Measurements from ENCODE around the gene KRT13.
A peak's percentile ranks its signal among the peaks of the same experiment; 100 is the strongest.

KRT13 gene

DNA sequence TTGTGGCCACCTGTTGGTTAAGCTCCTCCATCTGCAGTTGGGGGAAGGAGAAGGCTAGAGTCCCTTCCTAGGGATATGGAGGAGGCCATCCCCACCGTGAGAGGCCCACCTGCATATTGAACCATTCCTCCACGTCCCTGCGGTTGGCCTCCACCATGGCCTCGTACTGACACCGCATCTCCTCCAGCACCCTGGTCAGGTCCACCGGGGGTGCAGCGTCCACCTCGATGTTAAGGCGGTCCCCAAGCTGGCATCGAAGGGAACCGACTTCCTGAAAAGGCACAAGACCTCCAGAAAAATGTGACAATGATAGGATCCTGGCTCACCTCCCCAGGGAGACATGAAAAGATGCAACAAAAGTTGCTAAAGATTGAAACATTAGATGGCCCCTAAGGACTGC, 41.2 kb downstream of the KRT13 start:
- no peak for DNase-seq

DNA sequence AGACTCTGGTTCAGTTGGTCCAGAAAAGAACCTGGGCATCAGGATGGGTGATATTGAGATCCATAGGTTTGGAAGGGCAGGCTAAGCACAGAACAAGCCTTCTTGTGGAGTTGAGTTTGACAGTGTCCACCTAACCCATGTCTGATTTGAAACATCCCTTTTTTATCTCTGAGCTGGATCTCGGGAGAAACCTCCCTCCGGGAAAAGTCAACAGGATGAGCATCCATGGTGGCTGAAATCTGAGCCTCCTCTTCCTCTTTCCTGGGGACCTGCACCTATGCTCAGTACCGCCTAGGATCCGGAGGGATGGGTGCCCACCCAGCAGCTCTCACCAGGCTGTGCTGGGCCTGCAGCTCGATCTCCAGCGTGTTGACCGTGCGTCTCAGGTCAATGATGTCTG, 41.7 kb downstream of the KRT13 start:
- DNase-seq: no peak

DNA sequence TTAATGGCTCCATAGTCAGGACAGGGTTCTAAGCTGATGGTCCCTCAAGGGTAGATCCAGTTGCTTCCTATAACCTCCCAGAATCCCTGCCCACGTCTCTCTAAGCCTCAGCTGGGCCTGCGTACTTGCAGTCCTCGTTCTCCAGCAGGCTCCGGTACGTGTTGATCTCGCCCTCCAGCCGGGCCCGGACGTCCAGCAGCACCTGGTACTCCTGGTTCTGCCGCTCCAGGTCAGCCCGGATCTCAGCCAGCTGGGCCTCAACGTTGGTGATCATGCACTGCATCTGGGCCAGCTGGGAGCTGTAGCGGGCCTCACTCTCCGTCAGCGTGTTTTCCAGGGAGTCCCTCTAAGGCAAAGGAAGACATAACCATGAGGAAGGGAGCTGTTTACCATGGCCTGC, 42.7 kb downstream of the KRT13 start:
- no peak for DNase-seq

DNA sequence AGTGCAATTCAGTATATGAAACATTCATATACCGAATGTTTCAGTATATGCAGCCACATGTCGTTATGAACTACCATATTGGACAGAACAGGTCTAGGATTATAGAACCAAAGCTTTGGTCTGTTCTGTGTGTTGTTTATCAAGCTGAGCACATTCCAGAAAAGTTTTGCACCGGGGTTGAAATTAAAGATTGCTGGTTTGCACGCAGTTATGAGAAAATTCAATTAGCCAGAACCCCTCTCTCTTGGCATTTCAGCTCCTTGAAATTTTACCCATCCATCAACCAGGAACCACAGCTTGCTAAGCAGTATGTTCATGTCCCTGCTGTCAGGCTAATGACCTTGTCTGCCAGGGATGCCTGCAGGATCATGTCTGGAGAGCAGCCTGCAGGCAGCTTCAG, 47.7 kb downstream of the KRT13 start:
- no peak for DNase-seq

DNA sequence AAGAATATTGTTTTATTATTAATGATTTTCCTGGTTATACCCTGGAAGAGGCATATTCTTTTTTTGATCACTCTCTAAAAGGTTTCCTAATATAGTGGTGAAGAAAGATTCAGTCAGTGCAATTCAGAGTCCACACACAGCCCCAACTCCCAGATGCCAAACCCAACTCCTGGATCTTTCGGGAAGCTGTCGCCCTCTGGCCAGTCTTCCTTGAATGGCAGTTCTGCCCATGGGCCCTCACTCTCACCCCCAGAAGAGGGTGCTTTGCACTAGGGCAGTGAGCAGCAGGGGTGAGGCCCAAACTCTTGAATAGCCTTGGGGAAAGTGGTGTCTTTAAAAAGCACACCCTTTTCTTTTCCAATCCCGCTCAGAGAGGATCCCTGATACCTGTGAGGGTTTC, 49.2 kb downstream of the KRT13 start:
- DNase-seq: no peak

DNA sequence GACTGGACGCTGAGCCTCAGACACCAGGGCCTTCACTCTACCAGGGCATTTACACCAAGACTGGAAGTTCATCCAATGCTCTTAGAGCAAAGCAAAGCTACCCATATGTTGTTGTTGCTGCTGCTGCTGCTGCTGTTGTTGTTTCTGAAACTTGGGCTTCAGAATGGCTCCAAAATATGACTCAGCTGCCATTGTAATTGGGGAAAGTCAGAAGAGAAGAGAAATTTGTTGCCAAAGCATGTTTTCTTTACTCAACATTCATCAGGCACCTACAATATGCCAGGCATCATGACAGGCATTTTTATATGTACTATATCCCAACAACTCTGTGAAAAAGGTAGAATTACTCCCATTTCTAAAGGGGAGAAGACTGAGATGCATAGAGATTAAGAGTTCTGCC, 50.2 kb downstream of the KRT13 start:
- no peak for DNase-seq

DNA sequence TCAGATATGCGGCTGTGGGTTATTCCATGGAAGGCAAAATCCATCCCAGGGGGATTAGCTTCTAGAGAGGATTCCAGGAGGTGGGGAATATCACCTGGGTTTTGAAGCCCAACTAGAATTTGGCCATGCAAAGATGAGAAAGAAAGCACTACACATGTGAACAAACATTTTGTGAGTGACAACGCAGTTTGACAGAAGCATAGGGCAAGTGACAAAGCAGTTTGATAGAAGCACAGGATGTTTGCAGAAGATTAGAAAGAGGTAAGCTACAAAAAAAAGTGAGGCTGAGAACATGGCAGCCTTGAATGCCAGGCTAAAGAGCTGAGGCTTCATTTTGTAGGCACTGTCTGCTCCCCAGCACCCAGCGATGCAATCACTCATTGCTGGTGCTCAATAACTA, 52.3 kb downstream of the KRT13 start:
- no peak for DNase-seq

DNA sequence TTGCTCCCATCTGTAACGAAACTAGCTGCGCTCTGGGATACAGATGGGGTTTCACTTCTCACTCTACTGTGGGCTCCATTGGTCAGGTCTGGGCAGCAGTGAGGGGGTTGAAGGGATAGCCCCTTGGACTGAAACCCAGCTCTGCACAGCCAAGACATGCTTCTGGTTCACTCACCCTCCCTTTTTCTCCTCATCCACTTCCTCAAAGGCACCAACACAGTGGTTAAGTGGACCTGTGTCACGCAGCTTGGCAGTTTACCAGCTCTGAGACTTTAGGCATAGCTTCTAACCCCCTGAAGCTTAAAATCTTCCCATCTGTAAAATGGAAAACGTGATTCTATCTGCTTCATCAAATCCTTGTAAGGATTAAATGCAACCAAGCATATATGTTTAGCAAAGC, 53.1 kb downstream of the KRT13 start:
- DNase-seq: peak in 3 of 4 experiments; percentile 10 to 51 (median 30)

DNA sequence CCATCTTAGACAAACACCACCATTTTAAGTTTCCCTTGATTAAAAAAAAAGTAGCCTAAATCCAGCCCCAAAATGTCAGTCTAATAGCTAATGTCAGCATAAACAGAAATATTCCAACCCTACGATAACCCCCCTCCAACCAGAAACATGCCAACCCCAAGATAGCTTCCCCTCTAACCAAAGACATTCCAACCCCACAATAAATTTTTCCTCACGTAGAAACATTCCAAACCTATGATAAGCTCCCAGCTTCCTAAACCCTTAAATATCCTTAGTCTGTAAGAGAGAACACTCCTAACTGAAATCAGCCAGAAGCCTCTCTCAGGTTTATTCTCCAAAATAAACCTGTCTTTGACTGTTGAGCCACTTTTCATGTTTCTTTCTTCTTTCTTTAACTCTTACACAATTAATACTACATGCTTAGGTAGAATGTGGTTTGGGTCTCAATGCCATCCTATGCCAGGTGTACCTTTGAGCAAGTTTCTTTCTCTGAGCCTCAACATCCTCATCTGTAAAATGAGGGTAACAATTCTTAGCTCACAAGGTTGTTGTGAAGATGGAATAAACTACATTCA, 54.2 kb downstream of the KRT13 start:
- DNase-seq: no peak

Data from suppressor macrophage (primary cell).